IPS-20b (cell line): Measurements from ENCODE around the gene HOXB3.
A peak's percentile ranks its signal among the peaks of the same experiment; 100 is the strongest.
"Not testable (repeated sequence)": the region's sequence is repeated elsewhere in the genome, so short reads cannot be mapped to it uniquely, and the experiment has no call there.

Source experiments
- H3K27ac ChIP-seq: one replicate; pipeline ENCODE4 v1.5.1; 2013; ENCODE audit warnings: low read length
- H3K27me3 ChIP-seq: 2 replicates; pipeline ENCODE4 v1.6.1; 2013; ENCODE audit warnings: mild to moderate bottlenecking, low read length, inconsistent platforms; ENCODE audit not compliant: insufficient read depth
- H3K36me3 ChIP-seq: 2 replicates; pipeline ENCODE4 v1.6.1; 2013; ENCODE audit warnings: low read depth, mild to moderate bottlenecking, inconsistent platforms, low read length, moderate library complexity; ENCODE audit not compliant: insufficient read depth
- H3K4me1 ChIP-seq: 2 replicates; pipeline ENCODE4 v1.6.1; 2013; ENCODE audit warnings: mild to moderate bottlenecking, control low read depth, inconsistent platforms, low read length, moderate library complexity; ENCODE audit not compliant: insufficient read depth
- H3K4me3 ChIP-seq: 2 replicates; pipeline ENCODE4 v1.5.1; 2013; ENCODE audit warnings: mild to moderate bottlenecking, low read length, inconsistent platforms
- H3K9ac ChIP-seq: 2 replicates; pipeline ENCODE4 v1.6.1; 2013; ENCODE audit warnings: low read depth, mild to moderate bottlenecking, inconsistent platforms, low read length, moderate library complexity
- H3K9me3 ChIP-seq: 2 replicates; pipeline ENCODE4 v1.6.1; 2013; ENCODE audit warnings: mild to moderate bottlenecking, low read depth, low read length, inconsistent platforms; ENCODE audit not compliant: insufficient read depth

The HOXB3 gene

GRCh38 chr17:48522031-48522653 is 67.9 kb downstream of the HOXB3 start:
- Histone ChIP-seq H3K4me1 (peaks cover 18% of the 10 kb centered on the region), H3K9ac (no peak overlapping the region), H3K27ac (no peak overlapping the region), H3K36me3 (no peaks in the 10 kb centered on the region), H3K9me3 (no peaks in the 10 kb centered on the region), H3K4me3 (no peak overlapping the region), H3K27me3 (peaks cover 97% of the 10 kb centered on the region)

DNA sequence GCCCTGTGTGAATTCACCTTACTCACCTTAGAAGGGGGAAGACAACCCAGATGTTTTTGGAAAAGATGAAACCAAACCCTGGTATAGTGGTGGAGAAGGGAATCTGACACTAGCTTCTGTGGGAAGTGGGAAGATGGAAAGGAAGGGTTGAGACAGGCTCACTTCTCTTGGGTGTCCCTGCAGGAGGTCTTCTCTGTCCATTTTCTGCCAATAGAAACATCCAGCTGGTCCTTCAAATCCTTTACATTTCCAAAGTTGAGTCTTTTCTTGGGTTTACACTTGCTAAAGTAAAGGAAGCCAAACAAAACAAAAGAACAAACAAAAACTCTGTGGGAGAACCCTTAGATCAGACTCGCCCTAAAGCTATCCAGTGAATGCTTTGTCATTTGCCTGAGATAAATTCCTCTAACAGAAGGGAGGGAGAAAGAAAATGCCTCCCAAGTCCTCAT is 69.4 kb downstream of the HOXB3 start:
- Histone ChIP-seq H3K9ac (no peak overlapping the region), H3K4me1 (peaks cover 23% of the 10 kb centered on the region; the same call in 1 of the 2 replicates), H3K36me3 (no peaks in the 10 kb centered on the region), H3K27me3 (peaks cover 92% of the 10 kb centered on the region), H3K27ac (no peak overlapping the region), H3K4me3 (peak overlapping the region; percentile 36; the same call in 1 of the 2 replicates), H3K9me3 (no peaks in the 10 kb centered on the region)

DNA sequence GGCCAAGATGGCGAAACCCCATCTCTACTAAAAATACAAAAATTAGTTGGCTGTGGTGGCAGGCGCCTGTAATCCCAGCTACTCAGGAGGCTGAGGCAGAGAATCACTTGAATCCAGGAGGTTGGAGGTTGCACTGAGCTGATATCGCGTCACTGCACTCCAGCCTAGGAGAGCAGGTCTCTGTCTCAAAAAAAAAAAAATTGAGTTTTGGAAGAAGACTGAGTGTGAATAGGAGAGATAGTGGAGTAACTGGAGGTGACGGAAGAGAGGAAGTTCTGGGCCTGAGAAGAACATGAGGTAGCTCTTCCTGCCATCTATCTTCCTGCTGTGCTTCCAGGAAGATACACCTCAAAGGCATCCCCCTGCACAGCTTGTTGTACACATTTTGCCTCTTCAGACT is 70.6 kb downstream of the HOXB3 start:
- Histone ChIP-seq H3K4me1 (peaks cover 23% of the 10 kb centered on the region; the same call in 1 of the 2 replicates), H3K27ac (no peak overlapping the region), H3K4me3 (no peak overlapping the region), H3K36me3 (no peaks in the 10 kb centered on the region), H3K9me3 (no peaks in the 10 kb centered on the region), H3K27me3 (peaks cover 92% of the 10 kb centered on the region), H3K9ac (no peak overlapping the region)

DNA sequence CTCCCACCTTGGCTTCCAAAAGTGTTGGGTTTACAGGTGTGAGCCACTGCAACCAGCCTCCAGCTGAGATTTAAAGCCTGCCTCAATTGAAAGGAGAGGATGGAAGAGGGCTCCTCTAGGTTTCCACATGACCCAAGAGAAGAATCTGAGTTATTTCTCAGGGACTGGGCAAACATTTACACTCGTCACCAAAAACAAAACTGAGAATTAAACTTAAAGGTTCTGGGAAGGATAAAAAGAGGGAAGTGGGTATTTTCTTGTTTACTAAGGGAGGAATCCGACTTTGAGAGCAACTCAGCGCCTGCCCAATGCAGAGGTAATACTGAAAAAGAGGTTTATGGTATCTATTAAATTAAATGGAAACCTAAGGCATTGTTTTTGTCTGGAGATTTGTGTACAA is 72.6 kb downstream of the HOXB3 start:
- H3K9ac ChIP-seq = no peak overlapping the region
- H3K9me3 ChIP-seq = no peaks in the 10 kb centered on the region
- H3K4me1 ChIP-seq = peaks cover 23% of the 10 kb centered on the region; the same call in 1 of the 2 replicates
- no peaks in the 10 kb centered on the region for H3K36me3 ChIP-seq
- H3K4me3 ChIP-seq = no peak overlapping the region
- no peak overlapping the region for H3K27ac ChIP-seq
- H3K27me3 ChIP-seq = peaks cover 91% of the 10 kb centered on the region

- no peaks in the 10 kb centered on the region for H3K36me3 ChIP-seq
- no peak overlapping the region for H3K4me3 ChIP-seq
- no peak overlapping the region for H3K27ac ChIP-seq
- H3K27me3 ChIP-seq = peaks cover 81% of the 10 kb centered on the region
- H3K9me3 ChIP-seq = no peaks in the 10 kb centered on the region
- peaks cover 19% of the 10 kb centered on the region; the same call in 1 of the 2 replicates for H3K4me1 ChIP-seq
- no peak overlapping the region for H3K9ac ChIP-seq
Measured at GRCh38 chr17:48515925-48516900, 73.8 kb downstream of the HOXB3 start.

DNA sequence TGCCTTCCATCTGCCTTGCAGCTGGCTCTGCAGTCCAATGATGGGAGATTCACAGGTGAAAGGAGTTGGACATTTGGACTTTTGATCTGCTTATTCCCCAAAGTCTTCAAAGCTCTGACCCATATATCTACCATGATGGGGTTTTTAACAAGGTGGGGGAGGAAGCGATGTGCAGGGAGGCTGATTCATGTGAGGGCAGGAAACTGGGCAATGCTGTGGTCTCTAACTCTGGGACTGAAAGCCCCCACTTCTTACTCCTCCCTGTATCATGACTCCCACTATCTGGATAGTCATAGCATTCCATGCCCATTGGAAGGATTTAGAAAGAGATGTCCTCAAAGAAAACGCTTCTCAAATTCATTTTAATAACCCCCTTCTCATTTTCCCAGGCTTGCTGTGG is 75.6 kb downstream of the HOXB3 start:
- Histone ChIP-seq H3K27me3 (peaks cover 65% of the 10 kb centered on the region), H3K9me3 (no peaks in the 10 kb centered on the region), H3K4me1 (peaks cover 13% of the 10 kb centered on the region; the same call in 1 of the 2 replicates), H3K27ac (no peak overlapping the region), H3K9ac (no peak overlapping the region), H3K4me3 (no peak overlapping the region), H3K36me3 (no peaks in the 10 kb centered on the region)

- H3K27ac ChIP-seq = no peak overlapping the region
Measured at GRCh38 chr17:48513666-48514455, 76.2 kb downstream of the HOXB3 start.

GRCh38 chr17:48513097-48513496 is 76.9 kb downstream of the HOXB3 start:
- H3K9me3 ChIP-seq = no peaks in the 10 kb centered on the region
- H3K9ac ChIP-seq = no peak overlapping the region
- peaks cover 13% of the 10 kb centered on the region; the same call in 1 of the 2 replicates for H3K4me1 ChIP-seq
- H3K27me3 ChIP-seq = peaks cover 53% of the 10 kb centered on the region
- H3K36me3 ChIP-seq = no peaks in the 10 kb centered on the region
- H3K27ac ChIP-seq = no peak overlapping the region
- H3K4me3 ChIP-seq = no peak overlapping the region

More at GRCh38 chr17:48513666-48514455, 76.2 kb downstream of the HOXB3 start:
- Histone ChIP-seq H3K9ac (no peak overlapping the region), H3K9me3 (no peaks in the 10 kb centered on the region), H3K4me3 (no peak overlapping the region), H3K27me3 (peaks cover 59% of the 10 kb centered on the region), H3K4me1 (peaks cover 13% of the 10 kb centered on the region; the same call in 1 of the 2 replicates), H3K36me3 (no peaks in the 10 kb centered on the region)

DNA sequence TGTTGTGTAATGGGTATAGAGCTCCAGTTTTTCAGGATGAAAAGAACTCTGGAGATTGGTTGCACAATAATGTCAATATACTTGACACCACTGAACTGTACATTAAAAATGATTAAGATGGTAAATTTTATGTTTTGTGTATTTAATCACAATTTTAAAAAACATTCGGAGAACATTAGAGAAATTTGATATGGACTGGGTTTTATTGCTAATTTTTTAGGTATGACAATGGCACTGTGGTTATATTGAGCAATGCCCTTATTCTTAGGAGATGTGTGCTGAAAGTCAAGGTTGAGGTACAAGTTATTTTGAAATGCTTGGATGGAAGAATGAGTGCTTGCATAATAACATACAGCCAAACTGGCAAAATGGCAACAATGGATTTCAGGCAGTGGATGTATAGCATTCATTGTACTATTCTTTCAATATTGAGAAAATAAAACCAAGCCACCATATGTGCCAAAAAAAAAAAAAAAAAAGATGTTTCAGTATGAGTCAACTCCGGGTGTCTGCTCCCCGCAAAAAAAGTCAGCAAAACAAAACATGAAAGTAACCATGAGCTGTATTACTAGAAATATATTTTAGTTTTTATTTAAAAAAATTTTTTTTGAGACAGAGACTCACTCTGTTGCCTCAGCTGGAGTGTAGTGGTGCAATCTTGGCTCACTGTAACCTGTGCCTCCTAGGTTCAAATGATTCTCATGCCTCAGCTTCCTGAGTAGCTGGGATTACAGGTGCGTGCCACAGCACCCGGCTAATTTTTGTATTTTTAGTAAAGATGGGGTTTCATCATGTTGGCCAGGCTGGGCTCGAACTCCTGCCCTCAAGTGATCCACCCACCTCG is 79.1 kb downstream of the HOXB3 start:
- Histone ChIP-seq H3K36me3 (no peaks in the 10 kb centered on the region), H3K4me3 (no peak overlapping the region), H3K9ac (no peak overlapping the region), H3K27me3 (peaks cover 43% of the 10 kb centered on the region), H3K27ac (no peak overlapping the region), H3K9me3 (no peaks in the 10 kb centered on the region), H3K4me1 (peaks cover 4% of the 10 kb centered on the region)

DNA sequence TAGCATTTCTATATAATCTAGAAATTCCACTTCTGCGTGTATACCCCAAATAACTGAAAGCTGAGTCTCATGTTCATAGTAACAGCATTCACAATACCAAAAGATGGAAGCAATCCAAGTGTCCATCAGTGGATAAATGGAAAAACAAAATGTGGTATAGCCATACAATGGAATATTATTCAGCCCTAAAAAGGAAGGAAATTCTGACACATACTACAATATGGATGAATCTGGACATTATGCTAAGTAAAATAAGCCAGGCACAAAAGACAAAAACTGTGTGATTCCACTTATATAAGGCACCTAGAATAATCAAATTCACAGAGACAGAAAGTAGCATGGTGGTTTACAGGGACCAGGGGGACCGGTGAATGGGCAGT is 79.7 kb downstream of the HOXB3 start:
- no peak overlapping the region for H3K27ac ChIP-seq
- H3K9ac ChIP-seq = no peak overlapping the region
- H3K9me3 ChIP-seq = no peaks in the 10 kb centered on the region
- peaks cover 7% of the 10 kb centered on the region for H3K4me1 ChIP-seq
- H3K4me3 ChIP-seq = no peak overlapping the region
- H3K27me3 ChIP-seq = peaks cover 37% of the 10 kb centered on the region
- H3K36me3 ChIP-seq = no peaks in the 10 kb centered on the region

DNA sequence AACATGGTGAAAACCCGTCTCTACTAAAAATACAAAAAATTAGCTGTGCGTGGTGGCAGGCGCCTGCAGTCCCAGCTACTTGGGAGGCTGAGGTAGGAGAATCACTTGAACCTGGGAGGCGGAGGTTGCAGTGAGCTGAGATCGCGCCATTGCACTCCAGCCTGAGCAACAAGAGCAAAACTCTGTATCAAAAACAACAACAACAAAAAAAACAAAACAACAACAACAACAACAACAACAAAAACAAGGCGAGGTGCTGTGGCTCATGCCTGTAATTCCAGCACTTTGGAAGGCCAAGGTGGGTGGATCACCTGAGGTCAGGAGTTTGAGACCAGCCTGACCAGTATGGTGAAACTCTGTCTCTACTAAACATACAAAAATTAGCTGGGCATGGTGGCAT is 80.3 kb downstream of the HOXB3 start:
- not testable (repeated sequence) for H3K9ac ChIP-seq, H3K36me3 ChIP-seq, H3K27ac ChIP-seq, H3K4me3 ChIP-seq, H3K9me3 ChIP-seq, H3K4me1 ChIP-seq
- H3K27me3 ChIP-seq = peaks cover 31% of the 10 kb centered on the region
